NCI-H2081 (cell line): Measurements from ENCODE around the gene MDM1.

ENCODE experiments used
- DNase-seq, 2 experiments: peaks; one replicate each; lab custom pipeline; 2025; lab: John Stamatoyannopoulos, UW

Gene MDM1

GRCh38 chr12:68272732-68273131, 59.4 kb downstream of the MDM1 start:
- DNase-seq: no peak

GRCh38 chr12:68271346-68271745, 60.8 kb downstream of the MDM1 start:
- no peak for DNase-seq

- no peak for DNase-seq
Measured at GRCh38 chr12:68270358-68270757, 61.8 kb downstream of the MDM1 start.

- no peak for DNase-seq
Measured at GRCh38 chr12:68269779-68270178, 62.4 kb downstream of the MDM1 start.

GRCh38 chr12:68268967-68269366, 63.2 kb downstream of the MDM1 start:
- DNase-seq: no peak

- DNase-seq: no peak
Measured at GRCh38 chr12:68267892-68268396, 64.2 kb downstream of the MDM1 start.

GRCh38 chr12:68264857-68265256, 67.3 kb downstream of the MDM1 start:
- no peak for DNase-seq

GRCh38 chr12:68264158-68264855, 67.9 kb downstream of the MDM1 start:
- no peak for DNase-seq

- no peak for DNase-seq
Measured at GRCh38 chr12:68263366-68263765, 68.8 kb downstream of the MDM1 start.

GRCh38 chr12:68261896-68262295, 70.3 kb downstream of the MDM1 start:
- DNase-seq: no peak

GRCh38 chr12:68260153-68260552, 72.0 kb downstream of the MDM1 start:
- no peak for DNase-seq

GRCh38 chr12:68259318-68259940, 72.7 kb downstream of the MDM1 start:
- no peak for DNase-seq

- DNase-seq: no peak
Measured at GRCh38 chr12:68253504-68253903, 78.7 kb downstream of the MDM1 start, which contains the start of gene IL22. TSS of gene IL22 (minus strand) at chr12:68253604. CDS start at chr12:68253448, 156 bp downstream.

- no peak for DNase-seq
Measured at GRCh38 chr12:68252077-68252476, 80.1 kb downstream of the MDM1 start.

- no peak for DNase-seq
Measured at GRCh38 chr12:68250454-68250853, 81.7 kb downstream of the MDM1 start.

- DNase-seq: no peak
Measured at GRCh38 chr12:68247785-68248184, 84.4 kb downstream of the MDM1 start.

GRCh38 chr12:68246350-68246749, 85.8 kb downstream of the MDM1 start:
- no peak for DNase-seq

GRCh38 chr12:68245180-68246021, 86.8 kb downstream of the MDM1 start:
- no peak for DNase-seq
